Daoy (cell line): ENCODE measurements around the gene SMARCE1. TPM values are rescaled to one million over a fixed set of nuclear protein-coding genes. Genes with fewer than 3 reads are reported as not detected.

Experiments
- DNase-seq: peaks from one replicate; pipeline ENCODE4 v3.0.0-alpha.2; 2015; ENCODE audit warnings: low read depth
- total RNA-seq: library from RNA; depleted of rRNA; stranded (reverse); fragments of >200 nt; shearing (Covaris generic); gene quantifications from 2 replicates; pipeline ENCODE4 v1.2.3, GENCODE V29; 2014; rRNA removed

SMARCE1 gene
- total RNA-seq, 1 experiment from 2014 or later, result 126 TPM

DNA sequence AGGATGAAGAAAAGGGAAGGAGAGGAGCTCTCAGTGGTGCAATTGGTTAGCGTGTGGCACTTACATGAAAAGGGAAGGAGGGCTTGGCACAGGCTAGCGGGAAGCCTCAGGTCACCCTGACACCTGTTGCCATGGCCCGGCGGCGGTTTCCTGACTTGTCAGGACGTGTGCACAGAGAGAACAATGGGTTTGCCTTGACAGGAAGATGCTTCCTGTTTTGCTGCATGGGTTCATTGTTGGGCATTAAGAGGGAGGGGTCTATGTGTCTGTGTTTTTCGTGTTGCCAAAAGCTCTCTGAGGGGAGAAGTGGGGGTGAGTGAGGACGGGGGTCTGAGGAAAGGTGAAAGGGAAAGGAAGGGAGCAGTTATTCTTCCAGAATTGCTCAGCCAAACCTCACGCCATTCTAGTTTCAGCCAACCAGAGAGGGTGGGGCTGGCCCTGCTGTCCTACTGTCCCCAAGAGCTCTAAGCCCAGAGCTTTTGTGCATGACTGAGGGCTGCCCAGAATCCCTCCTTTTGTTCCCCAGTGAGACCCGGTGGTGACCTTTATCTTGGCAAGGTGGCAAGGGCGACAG, 65.2 kb downstream of the SMARCE1 start:
- no peak for DNase-seq

GRCh38 chr17:40580140-40580539, 67.5 kb downstream of the SMARCE1 start:
- DNase-seq, result no peak

DNA sequence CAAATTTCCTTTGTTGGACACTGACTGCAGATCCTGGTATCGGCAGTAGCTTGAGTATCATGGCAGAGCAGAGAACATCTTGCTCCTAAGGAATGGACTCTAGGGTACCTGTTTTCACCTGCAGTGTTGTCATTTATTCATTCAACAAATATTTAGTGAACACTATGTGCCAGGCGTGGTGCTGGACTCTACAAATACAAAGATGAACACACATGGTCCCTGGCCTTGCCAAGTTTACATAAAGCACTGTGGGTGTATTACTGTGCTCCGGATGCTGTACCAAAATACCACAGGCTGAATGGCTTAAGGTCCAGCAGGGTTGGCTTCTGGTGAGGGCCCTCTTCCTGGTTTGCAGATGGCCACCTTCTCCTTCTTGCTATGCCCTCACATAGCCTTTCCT, 68.1 kb downstream of the SMARCE1 start:
- no peak for DNase-seq

DNA sequence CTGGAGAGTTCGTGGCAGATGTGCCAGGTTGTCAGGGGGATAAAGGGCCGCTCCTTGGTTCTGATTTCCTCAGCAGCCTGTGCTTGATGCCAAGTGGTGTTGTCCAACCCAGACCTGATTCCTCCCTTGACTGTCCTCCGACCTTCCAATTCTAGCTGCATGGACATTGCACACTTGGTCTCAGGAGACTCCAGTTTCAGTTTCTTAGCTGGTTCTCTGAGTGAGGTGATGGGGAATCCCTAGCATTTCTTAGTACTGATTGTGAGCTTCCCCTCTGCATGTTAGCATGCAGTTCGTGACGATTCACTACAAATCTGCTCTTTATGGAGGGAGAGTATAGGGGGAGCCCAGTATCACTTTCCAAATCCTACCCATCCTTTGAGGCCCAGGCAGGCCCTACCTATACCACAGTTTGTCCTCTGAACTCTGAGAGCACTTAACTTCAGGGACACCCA, 70.0 kb downstream of the SMARCE1 start:
- no peak for DNase-seq

DNA sequence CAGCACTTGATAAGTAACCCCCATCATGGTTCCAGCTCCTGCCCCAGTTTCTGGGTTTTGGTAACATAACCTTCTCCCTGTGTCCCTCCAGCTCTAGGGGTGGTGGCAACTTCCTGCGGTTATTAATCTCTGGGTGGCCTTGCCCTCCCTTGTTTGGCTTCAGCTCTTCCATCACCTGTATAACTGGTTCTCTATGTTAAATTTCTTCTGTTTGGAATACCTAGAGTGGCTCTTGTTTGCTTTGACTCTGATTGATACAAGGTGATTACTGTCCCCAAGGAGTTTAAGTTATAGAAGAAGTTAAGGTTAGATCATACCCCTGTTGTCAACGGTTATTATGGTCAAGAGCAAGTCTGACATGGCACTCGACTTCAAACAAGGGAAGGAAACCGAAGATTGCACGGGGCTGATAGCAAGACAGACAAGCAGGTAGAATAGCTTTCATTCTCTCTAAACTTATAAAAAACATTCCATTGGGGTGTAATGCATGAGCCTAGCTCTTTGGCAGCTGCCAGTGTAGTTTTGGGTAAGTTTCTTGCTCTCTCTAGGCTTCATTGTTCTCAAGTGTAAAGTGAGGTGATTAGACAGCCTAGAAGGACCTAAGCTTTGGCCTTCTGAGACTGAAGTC, 71.4 kb downstream of the SMARCE1 start:
- DNase-seq, result no peak

Other genes starting within 250 kb of the SMARCE1 start
- 372 and 402 TPM in 2 replicates for gene TOP2A, start 229.9 kb downstream of the SMARCE1 start, total RNA-seq
- 67.4 and 68.8 TPM in 2 replicates for gene IGFBP4, start 204.4 kb downstream of the SMARCE1 start, total RNA-seq
- gene TNS4, start 146.2 kb downstream of the SMARCE1 start, total RNA-seq, result 0.24 and 0.40 TPM in 2 replicates
- not detected in 2 replicates for gene CCR7, start 82.3 kb downstream of the SMARCE1 start, total RNA-seq
- gene KRT222, start 17.4 kb upstream of the SMARCE1 start, total RNA-seq, result not detected in 2 replicates
- gene KRT24, start 55.9 kb upstream of the SMARCE1 start, total RNA-seq, result not detected in 2 replicates
- gene KRT25, start 107.5 kb upstream of the SMARCE1 start, total RNA-seq, result not detected in 2 replicates
- gene KRT26, start 124.4 kb upstream of the SMARCE1 start, total RNA-seq, result not detected in 2 replicates
- gene KRT27, start 134.7 kb upstream of the SMARCE1 start, total RNA-seq, result not detected in 2 replicates
- gene KRT28, start 152.1 kb upstream of the SMARCE1 start, total RNA-seq, result not detected in 2 replicates
- 54.7 and 56.8 TPM in 2 replicates for gene KRT10, start 174.8 kb upstream of the SMARCE1 start, total RNA-seq
- gene KRT12, start 219.4 kb upstream of the SMARCE1 start, total RNA-seq, result not detected in 2 replicates
- gene KRT20, start 237.4 kb upstream of the SMARCE1 start, total RNA-seq, result not detected in 2 replicates